Measurements from ENCODE around the gene ZNF664.

DNA sequence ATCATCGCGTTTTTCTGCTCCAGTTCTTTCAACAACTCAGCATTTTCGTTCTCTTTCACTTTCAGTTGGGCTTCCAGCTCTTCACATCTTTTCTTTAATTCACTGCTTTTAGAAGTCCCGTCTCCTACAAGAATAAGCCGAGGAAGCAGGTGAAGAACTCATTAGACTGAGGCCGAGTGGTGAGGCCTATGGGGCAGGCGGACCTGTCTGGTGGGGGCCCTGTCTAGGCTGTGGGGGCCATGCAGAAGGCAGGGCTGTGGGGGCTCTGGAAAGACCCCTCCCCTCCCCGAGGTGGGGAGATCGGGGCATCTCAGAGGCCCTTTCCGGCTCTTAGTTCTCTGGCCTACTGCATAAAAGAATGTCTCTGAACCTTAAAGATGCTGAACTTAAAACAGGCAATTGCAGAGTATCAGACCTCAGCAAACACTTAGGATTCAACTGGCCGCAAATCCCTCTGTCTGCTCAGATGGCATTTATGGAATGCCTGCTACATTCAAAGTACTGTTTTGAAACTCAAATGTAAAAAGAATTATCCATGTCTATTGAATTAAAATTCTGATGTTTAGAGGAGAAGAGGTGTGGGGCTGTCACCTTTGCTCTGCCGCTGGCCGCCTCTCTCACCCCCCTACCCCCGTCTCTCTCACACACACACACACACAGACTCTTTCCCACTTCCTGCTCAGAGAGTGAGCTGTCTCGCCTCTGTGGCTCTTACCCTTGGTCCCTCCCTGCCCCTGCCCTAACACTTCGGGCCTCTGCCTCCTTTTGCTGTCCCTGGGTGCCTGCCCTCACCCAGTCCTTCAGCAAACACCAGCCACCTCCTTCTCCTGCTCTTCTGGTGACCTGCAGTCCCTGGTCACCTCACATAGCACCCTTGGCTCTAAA is 35.1 kb upstream of the ZNF664 start:
- TF ChIP-seq, protein P1, sequence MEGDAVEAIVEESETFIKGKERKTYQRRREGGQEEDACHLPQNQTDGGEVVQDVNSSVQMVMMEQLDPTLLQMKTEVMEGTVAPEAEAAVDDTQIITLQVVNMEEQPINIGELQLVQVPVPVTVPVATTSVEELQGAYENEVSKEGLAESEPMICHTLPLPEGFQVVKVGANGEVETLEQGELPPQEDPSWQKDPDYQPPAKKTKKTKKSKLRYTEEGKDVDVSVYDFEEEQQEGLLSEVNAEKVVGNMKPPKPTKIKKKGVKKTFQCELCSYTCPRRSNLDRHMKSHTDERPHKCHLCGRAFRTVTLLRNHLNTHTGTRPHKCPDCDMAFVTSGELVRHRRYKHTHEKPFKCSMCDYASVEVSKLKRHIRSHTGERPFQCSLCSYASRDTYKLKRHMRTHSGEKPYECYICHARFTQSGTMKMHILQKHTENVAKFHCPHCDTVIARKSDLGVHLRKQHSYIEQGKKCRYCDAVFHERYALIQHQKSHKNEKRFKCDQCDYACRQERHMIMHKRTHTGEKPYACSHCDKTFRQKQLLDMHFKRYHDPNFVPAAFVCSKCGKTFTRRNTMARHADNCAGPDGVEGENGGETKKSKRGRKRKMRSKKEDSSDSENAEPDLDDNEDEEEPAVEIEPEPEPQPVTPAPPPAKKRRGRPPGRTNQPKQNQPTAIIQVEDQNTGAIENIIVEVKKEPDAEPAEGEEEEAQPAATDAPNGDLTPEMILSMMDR (conservative IDR thresholded peaks at IDR 0.05), result no peak
- no peak for TF ChIP-seq EZH2 (IDR thresholded peaks at IDR 0.05; ENCODE audit: low read depth)
